ENCODE data around the gene TFF3.

GRCh38 chr21:42271065-42271464, 44.1 kb downstream of the TFF3 start:
- TF ChIP-seq CTCF (conservative IDR thresholded peaks at IDR 0.05; ENCODE audit: low read depth in 2 of 2) = no peak
- no peak for TF ChIP-seq POLR2AphosphoS5 (IDR thresholded peaks at IDR 0.05; ENCODE audit: low read depth)
- TF ChIP-seq, protein P1, sequence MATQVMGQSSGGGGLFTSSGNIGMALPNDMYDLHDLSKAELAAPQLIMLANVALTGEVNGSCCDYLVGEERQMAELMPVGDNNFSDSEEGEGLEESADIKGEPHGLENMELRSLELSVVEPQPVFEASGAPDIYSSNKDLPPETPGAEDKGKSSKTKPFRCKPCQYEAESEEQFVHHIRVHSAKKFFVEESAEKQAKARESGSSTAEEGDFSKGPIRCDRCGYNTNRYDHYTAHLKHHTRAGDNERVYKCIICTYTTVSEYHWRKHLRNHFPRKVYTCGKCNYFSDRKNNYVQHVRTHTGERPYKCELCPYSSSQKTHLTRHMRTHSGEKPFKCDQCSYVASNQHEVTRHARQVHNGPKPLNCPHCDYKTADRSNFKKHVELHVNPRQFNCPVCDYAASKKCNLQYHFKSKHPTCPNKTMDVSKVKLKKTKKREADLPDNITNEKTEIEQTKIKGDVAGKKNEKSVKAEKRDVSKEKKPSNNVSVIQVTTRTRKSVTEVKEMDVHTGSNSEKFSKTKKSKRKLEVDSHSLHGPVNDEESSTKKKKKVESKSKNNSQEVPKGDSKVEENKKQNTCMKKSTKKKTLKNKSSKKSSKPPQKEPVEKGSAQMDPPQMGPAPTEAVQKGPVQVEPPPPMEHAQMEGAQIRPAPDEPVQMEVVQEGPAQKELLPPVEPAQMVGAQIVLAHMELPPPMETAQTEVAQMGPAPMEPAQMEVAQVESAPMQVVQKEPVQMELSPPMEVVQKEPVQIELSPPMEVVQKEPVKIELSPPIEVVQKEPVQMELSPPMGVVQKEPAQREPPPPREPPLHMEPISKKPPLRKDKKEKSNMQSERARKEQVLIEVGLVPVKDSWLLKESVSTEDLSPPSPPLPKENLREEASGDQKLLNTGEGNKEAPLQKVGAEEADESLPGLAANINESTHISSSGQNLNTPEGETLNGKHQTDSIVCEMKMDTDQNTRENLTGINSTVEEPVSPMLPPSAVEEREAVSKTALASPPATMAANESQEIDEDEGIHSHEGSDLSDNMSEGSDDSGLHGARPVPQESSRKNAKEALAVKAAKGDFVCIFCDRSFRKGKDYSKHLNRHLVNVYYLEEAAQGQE (IDR thresholded peaks at IDR 0.05; ENCODE audit: unreplicated experiment) = no peak
- TF ChIP-seq EZH2 (IDR thresholded peaks at IDR 0.05; ENCODE audit: low read depth, unreplicated experiment) = no peak

Measured in GM23338 (cell line).